ENCODE results near the gene PCGF2. TPM values are rescaled to one million over a fixed set of nuclear protein-coding genes. Genes with fewer than 3 reads are reported as not detected.
A peak's percentile ranks its signal among the peaks of the same experiment; 100 is the strongest.
"Not testable (repeated sequence)": the region's sequence is repeated elsewhere in the genome, so short reads cannot be mapped to it uniquely, and the experiment has no call there.

The PCGF2 gene
- polyA plus RNA-seq: 10 to 100 TPM in 3 of 4 donors, 1 to 10 TPM in 1; 7.6 to 30.2 (median 23.2) TPM
- long read RNA-seq, donor 1: 0 reads
- long read RNA-seq, donor 2: 0 reads
- long read RNA-seq, donor 3, partial matches to known transcripts: 228 of 228 reads
- long read RNA-seq, donor 3, other reads (novel, unspliced or antisense): 0 of 228 reads
- long read RNA-seq, donor 4: 0 reads
- long read RNA-seq, donor 5: 0 reads
- long read RNA-seq, donor 6: 0 reads
- long read RNA-seq, donor 7, transcript PCGF2-207 (11 exons, 2,604 nt): major isoform, 5 of 18 reads
- long read RNA-seq, donor 7, partial matches to known transcripts: 13 of 18 reads
- long read RNA-seq, donor 7, other reads (novel, unspliced or antisense): 0 of 18 reads
- long read RNA-seq, donor 8: 0 reads
- long read RNA-seq, donor 9, partial matches to known transcripts: 0 of 1 reads
- long read RNA-seq, donor 9, other reads (novel, unspliced or antisense): 0 of 1 reads
- long read RNA-seq, donor 10, partial matches to known transcripts: 0 of 6 reads
- long read RNA-seq, donor 10, other reads (novel, unspliced or antisense): 6 of 6 reads

DNA sequence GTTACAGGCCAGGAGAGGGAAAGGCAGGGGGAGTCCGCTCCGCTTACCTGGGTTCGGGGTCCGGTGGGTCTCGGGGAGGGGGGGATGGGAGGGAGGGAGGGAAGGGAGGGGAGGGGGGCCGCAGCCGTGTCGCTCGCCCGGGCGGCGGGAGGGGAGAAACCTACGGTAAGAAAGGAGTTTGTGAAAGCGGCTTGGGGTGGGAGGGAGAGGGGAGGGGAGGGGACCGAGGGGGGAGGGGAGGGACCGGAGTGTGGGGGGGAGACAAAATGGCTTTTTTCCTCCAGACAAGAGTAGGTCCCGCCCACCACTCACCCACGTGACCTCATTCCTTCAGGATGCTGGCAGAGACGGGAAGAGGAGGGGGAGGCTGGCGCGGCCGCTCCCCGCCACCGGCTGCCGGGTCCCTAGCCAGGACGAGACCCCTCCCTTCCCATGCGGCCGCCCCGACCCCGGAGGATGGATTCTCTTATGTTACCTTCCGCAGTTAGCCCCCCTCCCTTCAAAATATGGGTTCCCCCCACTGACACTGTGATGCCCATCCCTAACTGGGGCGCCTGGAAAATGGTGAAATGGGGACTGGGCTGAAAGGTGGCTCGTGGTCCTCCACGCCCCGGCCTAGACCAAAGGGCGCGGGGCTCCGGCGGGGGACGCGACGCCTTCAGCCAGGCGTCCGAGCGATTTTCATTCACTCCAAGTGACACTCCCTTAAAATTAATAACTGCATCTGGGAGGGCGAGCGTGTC, at the start of gene PCGF2:
PCGF2 (minus strand) TSS at position 188 of the 743 bp plus-strand sequence. CDS start 7,934 bp downstream, outside the sequence.
- FAIRE-seq: no peak
- 0 to 2% (median 1%) methylated on average over 38 to 47 of the region's 47 CpGs for WGBS, 3 donors

DNA sequence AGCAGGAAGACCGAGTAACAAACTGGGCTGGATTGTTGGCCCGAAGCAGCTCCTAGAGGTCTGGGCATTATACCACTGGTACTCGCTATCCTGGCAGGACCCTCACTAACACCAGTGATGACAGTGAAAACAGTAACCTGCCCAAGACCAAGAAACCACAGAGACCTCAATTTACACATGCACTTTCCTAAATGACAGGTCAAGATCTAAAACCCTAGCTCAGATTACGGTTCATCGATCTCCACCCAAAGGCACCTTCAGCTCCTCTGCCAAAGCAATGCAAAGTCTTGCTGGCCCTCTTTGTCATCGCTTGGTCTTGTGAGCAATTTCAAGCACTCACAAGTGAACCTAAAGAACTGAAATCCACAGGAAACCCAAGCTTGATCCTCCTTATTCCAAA, 49.7 kb upstream of the PCGF2 start:
- 78 to 86% (median 86%) methylated on average over 6 of the region's 6 CpGs for WGBS, 3 donors
- Histone ChIP-seq H3K36me3 (ENCODE audit: control insufficient read depth in 3 of 3, insufficient read depth in 2 of 3, low read depth in 1 of 3, low read length in 3 of 3) (peaks cover 7 to 22% (median 9%) of the 10 kb centered on the region in 3 donors), H3K9me3 (ENCODE audit: control insufficient read depth in 2 of 2, insufficient read depth in 1 of 2, low read depth in 1 of 2, low read length in 1 of 2) (no peaks in the 10 kb centered on the region), H3K4me3 (ENCODE audit: low read depth in 1 of 3, low read length in 3 of 3) (peak overlapping the region in 2 of 3 donors; percentile 67 to 78), H3K4me1 (ENCODE audit: control insufficient read depth in 3 of 3, insufficient read depth in 2 of 3, low read depth in 1 of 3, low read length in 2 of 3) (peaks cover 11 to 31% (median 12%) of the 10 kb centered on the region in 3 donors), H3K27ac (ENCODE audit: low read depth in 1 of 3, low read length in 2 of 3) (peak overlapping the region in 2 of 3 donors; percentile 7 to 76), H3K27me3 (ENCODE audit: control insufficient read depth in 3 of 3, insufficient read depth in 3 of 3, low read length in 3 of 3) (no peaks in the 10 kb centered on the region)
- no peak for FAIRE-seq
- DNase-seq: no peak

More for the DNA sequence above, at the start of gene PCGF2:
- DNase-seq: peak; percentile 79 to 92
- peaks cover 0 to 10% (median 3%) of the 10 kb centered on the region in 3 donors for H3K27me3 ChIP-seq (ENCODE audit: control insufficient read depth in 3 of 3, insufficient read depth in 3 of 3, low read length in 3 of 3)
- H3K27ac ChIP-seq (ENCODE audit: low read depth in 1 of 3, low read length in 2 of 3): peak within 1 kb of the TSS; percentile 13 to 88 (median 81)
- H3K36me3 ChIP-seq (ENCODE audit: control insufficient read depth in 3 of 3, insufficient read depth in 2 of 3, low read depth in 1 of 3, low read length in 3 of 3): peaks cover 0 to 13% (median 0%) of the 10 kb centered on the region in 3 donors
- H3K4me1 ChIP-seq (ENCODE audit: control insufficient read depth in 3 of 3, insufficient read depth in 2 of 3, low read depth in 1 of 3, low read length in 2 of 3): peaks cover 5 to 52% (median 7%) of the 10 kb centered on the region in 3 donors
- H3K9me3 ChIP-seq (ENCODE audit: control insufficient read depth in 2 of 2, insufficient read depth in 1 of 2, low read depth in 1 of 2, low read length in 1 of 2): no peaks in the 10 kb centered on the region
- H3K4me3 ChIP-seq (ENCODE audit: low read depth in 1 of 3, low read length in 3 of 3): peak within 1 kb of the TSS; percentile 55 to 95 (median 64)

DNA sequence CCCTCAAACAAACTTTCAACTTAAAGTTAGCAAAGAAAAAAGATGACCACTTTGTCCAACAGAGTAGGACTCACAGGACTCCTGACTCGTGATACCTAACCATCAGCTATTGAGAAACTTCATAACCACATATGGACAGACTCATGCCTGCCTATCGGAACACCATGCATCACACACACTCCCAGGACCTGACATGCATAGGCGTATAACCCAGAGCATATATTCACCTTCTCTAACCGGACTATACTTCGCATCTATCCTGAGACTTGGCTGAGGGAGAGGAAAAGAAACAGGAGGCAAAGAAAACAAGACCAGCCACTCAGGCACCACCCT, 49.0 kb upstream of the PCGF2 start:
- FAIRE-seq (no peak), DNase-seq (peak in 1 of 2 donors; percentile 17)
- H3K27ac ChIP-seq (ENCODE audit: low read depth in 1 of 3, low read length in 2 of 3): peak overlapping the region in 1 of 3 donors; percentile 10
- H3K4me3 ChIP-seq (ENCODE audit: low read depth in 1 of 3, low read length in 3 of 3): no peak overlapping the region
- no peaks in the 10 kb centered on the region for H3K9me3 ChIP-seq (ENCODE audit: control insufficient read depth in 2 of 2, insufficient read depth in 1 of 2, low read depth in 1 of 2, low read length in 1 of 2)
- H3K36me3 ChIP-seq (ENCODE audit: control insufficient read depth in 3 of 3, insufficient read depth in 2 of 3, low read depth in 1 of 3, low read length in 3 of 3): peaks cover 5 to 23% (median 7%) of the 10 kb centered on the region in 3 donors
- no peaks in the 10 kb centered on the region for H3K27me3 ChIP-seq (ENCODE audit: control insufficient read depth in 3 of 3, insufficient read depth in 3 of 3, low read length in 3 of 3)
- H3K4me1 ChIP-seq (ENCODE audit: control insufficient read depth in 3 of 3, insufficient read depth in 2 of 3, low read depth in 1 of 3, low read length in 2 of 3): peaks cover 11 to 31% (median 12%) of the 10 kb centered on the region in 3 donors
- 81 to 90% (median 89%) methylated on average over 5 of the region's 5 CpGs for WGBS, 3 donors

DNA sequence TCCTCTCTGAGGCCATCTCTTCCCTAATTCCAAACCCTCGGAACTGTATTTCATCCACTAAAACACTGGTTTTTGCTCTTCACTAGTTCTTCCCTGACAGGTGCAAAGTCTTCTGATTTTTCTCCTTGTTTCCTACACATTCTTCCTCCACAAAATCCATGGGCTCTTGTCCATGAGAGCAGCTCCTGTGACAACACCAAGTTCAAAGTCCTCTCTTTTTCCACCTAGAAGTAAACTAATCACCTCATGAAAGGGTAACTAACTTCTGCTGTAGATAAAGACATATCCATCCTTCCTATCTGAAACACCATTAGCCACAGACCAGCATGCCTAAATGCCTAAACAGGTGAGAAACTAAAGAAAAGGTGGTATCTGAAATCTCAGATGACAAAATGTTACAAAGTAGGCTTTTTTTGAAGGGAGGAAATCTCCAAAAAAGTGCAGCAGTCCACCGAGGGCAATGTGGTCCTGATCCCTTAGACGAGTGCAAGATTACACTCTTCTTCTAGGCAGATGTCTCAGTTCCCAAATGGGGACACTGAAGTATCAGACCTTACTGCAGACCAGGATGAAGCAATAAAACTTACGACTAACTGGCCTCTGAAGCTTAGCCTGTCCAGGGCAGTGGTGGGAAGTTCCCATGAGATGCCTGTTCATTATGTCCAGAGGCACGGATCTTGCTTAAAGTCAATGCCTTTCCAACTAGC, 48.5 kb upstream of the PCGF2 start:
- 37 to 58% (median 54%) methylated on average over 5 of the region's 5 CpGs for WGBS, 3 donors
- peak; percentile 49 to 76 for DNase-seq

DNA sequence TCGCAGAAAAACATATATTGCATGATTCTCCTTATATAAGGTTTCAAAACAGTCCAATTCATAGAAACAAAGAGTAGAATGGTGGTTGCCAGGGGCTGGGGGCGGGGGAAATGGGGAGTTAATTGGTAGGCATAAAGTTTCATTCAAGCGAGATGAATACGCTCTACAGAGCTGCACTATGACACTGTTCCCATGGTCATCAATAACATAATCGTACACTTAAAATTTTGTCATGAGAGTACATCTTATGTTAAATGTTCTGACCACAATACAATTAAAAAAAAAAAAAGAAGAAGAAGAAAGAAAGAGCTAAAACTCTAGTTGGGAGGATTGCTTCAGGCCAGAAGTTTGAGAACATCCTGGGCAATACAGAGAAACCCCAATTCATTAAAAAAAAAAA, 46.1 kb upstream of the PCGF2 start:
- Histone ChIP-seq H3K4me1 (ENCODE audit: control insufficient read depth in 3 of 3, insufficient read depth in 2 of 3, low read depth in 1 of 3, low read length in 2 of 3) (peaks cover 11 to 33% (median 12%) of the 10 kb centered on the region in 3 donors), H3K27me3 (ENCODE audit: control insufficient read depth in 3 of 3, insufficient read depth in 3 of 3, low read length in 3 of 3) (no peaks in the 10 kb centered on the region), H3K4me3 (ENCODE audit: low read depth in 1 of 3, low read length in 3 of 3) (no peak overlapping the region), H3K27ac (ENCODE audit: low read depth in 1 of 3, low read length in 2 of 3) (no peak overlapping the region), H3K9me3 (ENCODE audit: control insufficient read depth in 2 of 2, insufficient read depth in 1 of 2, low read depth in 1 of 2, low read length in 1 of 2) (no peaks in the 10 kb centered on the region), H3K36me3 (ENCODE audit: control insufficient read depth in 3 of 3, insufficient read depth in 2 of 3, low read depth in 1 of 3, low read length in 3 of 3) (peaks cover 0 to 30% (median 2%) of the 10 kb centered on the region in 3 donors)
- FAIRE-seq (no peak), DNase-seq (no peak)
- WGBS, 3 donors: 97 to 98% (median 97%) methylated on average over 5 of the region's 5 CpGs

More for the DNA sequence above, 48.5 kb upstream of the PCGF2 start:
- no peaks in the 10 kb centered on the region for H3K9me3 ChIP-seq (ENCODE audit: control insufficient read depth in 2 of 2, insufficient read depth in 1 of 2, low read depth in 1 of 2, low read length in 1 of 2)
- FAIRE-seq: no peak
- H3K36me3 ChIP-seq (ENCODE audit: control insufficient read depth in 3 of 3, insufficient read depth in 2 of 3, low read depth in 1 of 3, low read length in 3 of 3): peaks cover under 1 to 26% (median 2%) of the 10 kb centered on the region in 3 donors
- H3K4me3 ChIP-seq (ENCODE audit: low read depth in 1 of 3, low read length in 3 of 3): no peak overlapping the region
- H3K27me3 ChIP-seq (ENCODE audit: control insufficient read depth in 3 of 3, insufficient read depth in 3 of 3, low read length in 3 of 3): no peaks in the 10 kb centered on the region
- H3K4me1 ChIP-seq (ENCODE audit: control insufficient read depth in 3 of 3, insufficient read depth in 2 of 3, low read depth in 1 of 3, low read length in 2 of 3): peaks cover 11 to 31% (median 12%) of the 10 kb centered on the region in 3 donors
- peak overlapping the region in 1 of 3 donors; percentile 65 for H3K27ac ChIP-seq (ENCODE audit: low read depth in 1 of 3, low read length in 2 of 3)

DNA sequence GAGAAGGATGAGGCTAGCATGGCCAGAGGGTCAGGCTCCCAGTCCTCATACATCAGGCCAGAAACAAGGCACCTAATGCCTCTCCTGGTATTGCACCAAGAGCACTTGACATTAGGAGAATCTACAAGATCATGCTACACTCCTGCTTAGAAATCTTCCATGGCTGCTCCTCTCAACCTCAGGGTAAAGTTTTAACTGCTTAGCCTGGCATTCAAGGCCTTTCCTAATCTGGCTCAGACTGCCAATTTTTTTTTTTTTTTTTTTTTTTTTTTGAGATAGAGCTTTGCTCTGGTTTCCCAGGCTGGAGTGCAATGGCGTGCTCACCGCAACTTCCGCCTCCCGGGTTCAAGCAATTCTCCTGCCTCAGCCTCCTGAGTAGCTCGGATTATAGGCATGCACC, 43.0 kb upstream of the PCGF2 start:
- WGBS, 3 donors: 98 to 100% (median 98%) methylated on average over 5 of the region's 5 CpGs
- FAIRE-seq: no peak
- no peaks in the 10 kb centered on the region for H3K27me3 ChIP-seq (ENCODE audit: control insufficient read depth in 3 of 3, insufficient read depth in 3 of 3, low read length in 3 of 3)
- H3K4me1 ChIP-seq (ENCODE audit: control insufficient read depth in 3 of 3, insufficient read depth in 2 of 3, low read depth in 1 of 3, low read length in 2 of 3): peaks cover 0 to 11% (median 0%) of the 10 kb centered on the region in 3 donors
- no peak overlapping the region for H3K4me3 ChIP-seq (ENCODE audit: low read depth in 1 of 3, low read length in 3 of 3)
- no peak overlapping the region for H3K27ac ChIP-seq (ENCODE audit: low read depth in 1 of 3, low read length in 2 of 3)
- peaks cover 0 to 43% (median 2%) of the 10 kb centered on the region in 3 donors for H3K36me3 ChIP-seq (ENCODE audit: control insufficient read depth in 3 of 3, insufficient read depth in 2 of 3, low read depth in 1 of 3, low read length in 3 of 3)
- no peaks in the 10 kb centered on the region for H3K9me3 ChIP-seq (ENCODE audit: control insufficient read depth in 2 of 2, insufficient read depth in 1 of 2, low read depth in 1 of 2, low read length in 1 of 2)
- no peak for DNase-seq

DNA sequence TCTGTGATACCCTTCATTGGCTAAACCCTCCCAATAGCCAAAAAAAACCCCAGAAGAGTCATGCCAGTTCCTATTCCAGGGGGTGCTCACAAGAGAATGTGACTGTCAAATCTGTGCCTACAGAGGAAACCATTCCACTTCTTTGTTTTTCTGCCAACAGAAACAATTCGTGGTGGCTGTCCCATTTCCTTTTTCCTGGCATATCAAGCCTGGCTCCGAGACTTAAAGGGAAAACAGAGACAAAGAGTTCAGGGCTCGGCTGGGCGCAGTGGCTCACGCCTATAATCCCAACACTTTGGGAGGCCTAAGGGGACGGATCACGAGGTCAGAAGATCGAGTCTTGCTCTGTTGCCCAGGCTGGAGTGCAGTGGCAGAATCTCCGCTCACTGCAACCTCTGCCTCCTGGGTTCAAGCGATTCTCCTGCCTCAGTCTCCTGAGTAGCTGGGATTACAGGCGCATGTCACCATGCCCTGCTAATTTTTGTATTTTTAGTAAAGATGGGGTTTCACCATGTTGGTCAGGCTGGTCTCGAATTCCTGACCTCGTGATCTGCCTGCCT, 42.1 kb upstream of the PCGF2 start:
- not testable (repeated sequence) for H3K27me3 ChIP-seq (ENCODE audit: control insufficient read depth in 3 of 3, insufficient read depth in 3 of 3, low read length in 3 of 3); H3K4me3 ChIP-seq (ENCODE audit: low read depth in 1 of 3, low read length in 3 of 3); DNase-seq; H3K27ac ChIP-seq (ENCODE audit: low read depth in 1 of 3, low read length in 2 of 3); H3K9me3 ChIP-seq (ENCODE audit: control insufficient read depth in 2 of 2, insufficient read depth in 1 of 2, low read depth in 1 of 2, low read length in 1 of 2); FAIRE-seq; H3K4me1 ChIP-seq (ENCODE audit: control insufficient read depth in 3 of 3, insufficient read depth in 2 of 3, low read depth in 1 of 3, low read length in 2 of 3)
- H3K36me3 ChIP-seq (ENCODE audit: control insufficient read depth in 3 of 3, insufficient read depth in 2 of 3, low read depth in 1 of 3, low read length in 3 of 3): peaks cover 2 to 45% (median 2%) of the 10 kb centered on the region in 3 donors
- WGBS, 3 donors: 78 to 91% (median 86%) methylated on average over 13 of the region's 13 CpGs
